Measurements from ENCODE around the gene TRPV6. TPM values are rescaled to one million over a fixed set of nuclear protein-coding genes. Genes with fewer than 3 reads are reported as not detected.

TRPV6 gene
- total and polyA plus RNA-seq, 8 donors: 2.6 to 11.7 (median 7.7) TPM; not detected in 1

GRCh38 chr7:142870566-142871259 is 14.8 kb downstream of the TRPV6 start:
- H3K4me1 ChIP-seq: no peaks in the 10 kb centered on the region
- peaks cover 0 to 38% (median 24%) of the 10 kb centered on the region in 4 donors for H3K36me3 ChIP-seq
- no peaks in the 10 kb centered on the region for H3K27me3 ChIP-seq
- TF ChIP-seq CTCF (IDR thresholded peaks at IDR 0.05): no peak
- no peak for TF ChIP-seq POLR2A (IDR thresholded peaks at IDR 0.05)
- intact Hi-C loops (cut with DNase I; ENCODE audit: low total_unique reads): no loop called here
- no peak overlapping the region for H3K27ac ChIP-seq
- no peak for DNase-seq
- WGBS, 5 donors: 87 to 89% (median 89%) methylated on average over 14 of the region's 14 CpGs
- no peak overlapping the region for H3K4me3 ChIP-seq
- no peaks in the 10 kb centered on the region for H3K9me3 ChIP-seq

DNA sequence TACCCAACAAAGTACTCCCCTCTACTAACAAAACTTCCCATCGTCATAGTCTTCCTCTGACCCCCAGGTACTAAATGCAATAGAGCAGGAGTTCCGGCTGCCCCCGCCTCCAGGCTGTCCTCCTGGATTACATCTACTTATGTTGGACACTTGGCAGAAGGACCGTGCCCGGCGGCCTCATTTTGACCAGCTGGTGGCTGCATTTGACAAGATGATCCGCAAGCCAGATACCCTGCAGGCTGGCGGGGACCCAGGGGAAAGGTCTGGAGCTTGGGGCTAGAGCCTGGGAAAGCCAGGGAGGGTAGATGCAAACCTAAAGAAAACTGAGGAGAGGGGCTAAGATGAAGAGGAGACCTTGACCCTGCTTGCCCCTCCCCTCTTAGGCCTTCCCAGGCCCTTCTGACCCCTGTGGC is 15.4 kb downstream of the TRPV6 start:
- Histone ChIP-seq H3K4me3 (no peak overlapping the region), H3K27ac (no peak overlapping the region), H3K4me1 (no peaks in the 10 kb centered on the region), H3K9me3 (no peaks in the 10 kb centered on the region), H3K36me3 (peaks cover 0 to 38% (median 24%) of the 10 kb centered on the region in 4 donors), H3K27me3 (no peaks in the 10 kb centered on the region)
- intact Hi-C loops (cut with DNase I; ENCODE audit: low total_unique reads): no loop called here
- TF ChIP-seq POLR2AphosphoS5 (IDR thresholded peaks at IDR 0.05) (no peak), EP300 (IDR thresholded peaks at IDR 0.05) (no peak), POLR2A (IDR thresholded peaks at IDR 0.05) (no peak), CTCF (IDR thresholded peaks at IDR 0.05) (no peak)
- no peak for DNase-seq
- 76 to 91% (median 82%) methylated on average over 8 of the region's 8 CpGs for WGBS, 5 donors

- WGBS, 5 donors: 79 to 93% (median 85%) methylated on average over 2 of the region's 2 CpGs
- no peaks in the 10 kb centered on the region for H3K27me3 ChIP-seq
- H3K4me1 ChIP-seq: no peaks in the 10 kb centered on the region
- H3K4me3 ChIP-seq: no peak overlapping the region
- H3K9me3 ChIP-seq: no peaks in the 10 kb centered on the region
- intact Hi-C loops (cut with DNase I; ENCODE audit: low total_unique reads): no loop called here
- no peak for DNase-seq
- peaks cover 0 to 41% (median 28%) of the 10 kb centered on the region in 4 donors for H3K36me3 ChIP-seq
- H3K27ac ChIP-seq: no peak overlapping the region
- TF ChIP-seq EP300 (IDR thresholded peaks at IDR 0.05) (no peak), CTCF (IDR thresholded peaks at IDR 0.05) (no peak), POLR2AphosphoS5 (IDR thresholded peaks at IDR 0.05) (no peak), POLR2A (IDR thresholded peaks at IDR 0.05) (no peak)
Measured at GRCh38 chr7:142869434-142869833, 16.1 kb downstream of the TRPV6 start.

DNA sequence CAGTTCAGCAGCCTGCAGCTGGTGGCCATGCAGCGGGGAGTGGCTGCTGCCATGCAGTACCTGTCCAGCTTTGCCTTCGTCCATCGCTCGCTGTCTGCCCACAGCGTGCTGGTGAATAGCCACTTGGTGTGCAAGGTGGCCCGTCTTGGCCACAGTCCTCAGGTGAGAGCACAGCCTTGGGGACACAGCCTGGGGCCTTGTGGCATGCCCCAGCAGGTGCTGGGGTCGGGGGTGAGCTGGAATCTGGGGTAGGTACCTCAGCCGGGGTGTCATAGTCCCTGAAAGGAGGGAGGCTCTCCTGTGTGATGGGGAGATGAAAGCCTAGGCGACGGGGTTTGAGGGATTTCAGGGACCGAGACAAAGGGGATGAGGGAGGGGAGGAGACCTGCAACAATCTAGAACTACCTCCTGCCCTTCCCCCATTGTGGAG is 16.5 kb downstream of the TRPV6 start:
- peaks cover 0 to 45% (median 33%) of the 10 kb centered on the region in 4 donors for H3K36me3 ChIP-seq
- DNase-seq: no peak
- 90 to 95% (median 93%) methylated on average over 11 of the region's 11 CpGs for WGBS, 5 donors
- intact Hi-C loops (cut with DNase I; ENCODE audit: low total_unique reads): no loop called here
- H3K27ac ChIP-seq: no peak overlapping the region
- no peaks in the 10 kb centered on the region for H3K9me3 ChIP-seq
- H3K4me1 ChIP-seq: no peaks in the 10 kb centered on the region
- no peaks in the 10 kb centered on the region for H3K27me3 ChIP-seq
- TF ChIP-seq CTCF (IDR thresholded peaks at IDR 0.05) (no peak), POLR2AphosphoS5 (IDR thresholded peaks at IDR 0.05) (no peak), EP300 (IDR thresholded peaks at IDR 0.05) (no peak), POLR2A (IDR thresholded peaks at IDR 0.05) (no peak)
- no peak overlapping the region for H3K4me3 ChIP-seq
